Epithelial cell of esophagus (primary cell): Measurements from ENCODE around the gene POU6F2.

Experiments used
- DNase-seq: peaks from one replicate; pipeline ENCODE4 v3.0.0; 2010; ENCODE audit warnings: low read depth
- H3K4me3 ChIP-seq: 2 replicates; pipeline ENCODE4 v1.5.1; 2011; ENCODE audit warnings: mild to moderate bottlenecking, low read length, control low read depth
- CTCF ChIP-seq: IDR thresholded peaks from 2 replicates; pipeline ENCODE4 v1.5.1; 2011; ENCODE audit warnings: low read depth, mild to moderate bottlenecking, low read length, control low read depth, inconsistent platforms; ENCODE audit not compliant: insufficient read depth; ENCODE audit errors: missing control alignments

The POU6F2 gene

GRCh38 chr7:39312254-39312989 is 334.7 kb downstream of the POU6F2 start:
- DNase-seq = no peak
- TF ChIP-seq CTCF = no peak
- H3K4me3 ChIP-seq = no peak overlapping the region

- H3K4me3 ChIP-seq = no peak overlapping the region
- no peak for TF ChIP-seq CTCF
- no peak for DNase-seq
Observed at GRCh38 chr7:39313376-39313775, 335.7 kb downstream of the POU6F2 start.

GRCh38 chr7:39313974-39314373 is 336.3 kb downstream of the POU6F2 start:
- H3K4me3 ChIP-seq = no peak overlapping the region
- TF ChIP-seq CTCF = no peak
- DNase-seq = no peak

- TF ChIP-seq CTCF = no peak
- DNase-seq = no peak
- H3K4me3 ChIP-seq = no peak overlapping the region
Observed at GRCh38 chr7:39317107-39317506, 339.4 kb downstream of the POU6F2 start.

- TF ChIP-seq CTCF = no peak
- no peak for DNase-seq
- H3K4me3 ChIP-seq = no peak overlapping the region
Observed at GRCh38 chr7:39317896-39318295, 340.2 kb downstream of the POU6F2 start.

- no peak overlapping the region for H3K4me3 ChIP-seq
- no peak for DNase-seq
- no peak for TF ChIP-seq CTCF
Observed at GRCh38 chr7:39321245-39321644, 343.5 kb downstream of the POU6F2 start.

GRCh38 chr7:39321909-39322498 is 344.3 kb downstream of the POU6F2 start:
- no peak for TF ChIP-seq CTCF
- DNase-seq = no peak
- H3K4me3 ChIP-seq = no peak overlapping the region
